Transverse colon (tissue), 4 donors: ENCODE results near the gene DAB2IP.

ENCODE experiments used
- CTCF ChIP-seq, 5 experiments: fragments of 200-600 bp in 3 of 5; fragments of 450-650 bp in 2 of 5; sonication (generic) in 3 of 5; IDR thresholded peaks; 1 replicate in 2 of 5; 2 replicates in 3 of 5; pipeline ENCODE4 v1.5.1; 2016 to 2017; ENCODE audit warnings: antibody characterized with exemption in 5 of 5, inconsistent platforms in 3 of 5, mild to moderate bottlenecking in 2 of 5, moderate library complexity in 1 of 5
- EP300 ChIP-seq: sonication (generic); formaldehyde crosslinking; IDR thresholded peaks from one replicate; pipeline ENCODE4 v1.6.1; 2017; ENCODE audit warnings: antibody characterized with exemption, low read depth
- POLR2A ChIP-seq: fragments of 450-650 bp; IDR thresholded peaks from one replicate; pipeline ENCODE4 v1.6.1; 2016; ENCODE audit warnings: antibody characterized with exemption, mild to moderate bottlenecking, moderate library complexity
- POLR2AphosphoS5 ChIP-seq, 3 donors: sonication (generic); formaldehyde crosslinking; IDR thresholded peaks; one replicate each; pipeline ENCODE4 v1.6.1; 2016; ENCODE audit warnings: antibody characterized with exemption in 3 of 3

- TF ChIP-seq CTCF (IDR thresholded peaks at IDR 0.05) (no peak), EP300 (no peak), POLR2A (no peak), POLR2AphosphoS5 (IDR thresholded peaks at IDR 0.05) (no peak)
Observed at GRCh38 chr9:121750715-121751623, 99.5 kb downstream of the DAB2IP start.
